GM08714 (cell line): Measurements from ENCODE around the gene SDHAF4.
"Not testable (repeated sequence)": the region's sequence is repeated elsewhere in the genome, so short reads cannot be mapped to it uniquely, and the experiment has no call there.

ENCODE experiments used
- H3K4me3 ChIP-seq: fragments of 200-500 bp; sonication (Bioruptor generic); 2 replicates; pipeline ENCODE4 v1.5.1; 2014; ENCODE audit warnings: mild to moderate bottlenecking, low read length, inconsistent platforms
- ZNF274 ChIP-seq: IDR thresholded peaks from 2 replicates; pipeline ENCODE4 v1.6.1; 2012; ENCODE audit warnings: mild to moderate bottlenecking, low read depth, low read length

Gene SDHAF4

GRCh38 chr6:70557998-70558397 is 8.7 kb upstream of the SDHAF4 start:
- H3K4me3 ChIP-seq = no peak overlapping the region
- no peak for TF ChIP-seq ZNF274

GRCh38 chr6:70562401-70562800 is 4.3 kb upstream of the SDHAF4 start:
- not testable (repeated sequence) for H3K4me3 ChIP-seq

- no peak overlapping the region for H3K4me3 ChIP-seq
- no peak for TF ChIP-seq ZNF274
Observed at GRCh38 chr6:70563530-70563929, 3.2 kb upstream of the SDHAF4 start.

GRCh38 chr6:70574643-70575042 is 7.9 kb downstream of the SDHAF4 start:
- H3K4me3 ChIP-seq = no peak overlapping the region
- no peak for TF ChIP-seq ZNF274

- H3K4me3 ChIP-seq = no peak overlapping the region
- no peak for TF ChIP-seq ZNF274
Observed at GRCh38 chr6:70575899-70576495, 9.3 kb downstream of the SDHAF4 start.

GRCh38 chr6:70586114-70586513 is 19.4 kb downstream of the SDHAF4 start:
- H3K4me3 ChIP-seq = no peak overlapping the region
- TF ChIP-seq ZNF274 = no peak

GRCh38 chr6:70590400-70590799 is 23.7 kb downstream of the SDHAF4 start:
- no peak for TF ChIP-seq ZNF274
- H3K4me3 ChIP-seq = no peak overlapping the region

GRCh38 chr6:70592391-70593117 is 25.8 kb downstream of the SDHAF4 start:
- TF ChIP-seq ZNF274 = no peak
- H3K4me3 ChIP-seq = no peak overlapping the region

- no peak for TF ChIP-seq ZNF274
- no peak overlapping the region for H3K4me3 ChIP-seq
Observed at GRCh38 chr6:70593118-70593486, 26.4 kb downstream of the SDHAF4 start.

GRCh38 chr6:70599187-70599586 is 32.5 kb downstream of the SDHAF4 start:
- TF ChIP-seq ZNF274 = no peak
- no peak overlapping the region for H3K4me3 ChIP-seq

- no peak for TF ChIP-seq ZNF274
- H3K4me3 ChIP-seq = no peak overlapping the region
Observed at GRCh38 chr6:70601014-70601413, 34.3 kb downstream of the SDHAF4 start.

GRCh38 chr6:70604254-70604653 is 37.5 kb downstream of the SDHAF4 start:
- no peak for TF ChIP-seq ZNF274
- no peak overlapping the region for H3K4me3 ChIP-seq

GRCh38 chr6:70607371-70607770 is 40.6 kb downstream of the SDHAF4 start:
- not testable (repeated sequence) for H3K4me3 ChIP-seq

GRCh38 chr6:70609181-70609580 is 42.5 kb downstream of the SDHAF4 start:
- not testable (repeated sequence) for H3K4me3 ChIP-seq

- no peak overlapping the region for H3K4me3 ChIP-seq
- no peak for TF ChIP-seq ZNF274
Observed at GRCh38 chr6:70616728-70617260, 50.1 kb downstream of the SDHAF4 start.

GRCh38 chr6:70620746-70621145 is 54.0 kb downstream of the SDHAF4 start:
- no peak for TF ChIP-seq ZNF274
- H3K4me3 ChIP-seq = no peak overlapping the region
